Measurements from ENCODE around the gene GDAP2. TPM values are rescaled to one million over a fixed set of nuclear protein-coding genes. Genes with fewer than 3 reads are reported as not detected.
A peak's percentile ranks its signal among the peaks of the same experiment; 100 is the strongest.

The GDAP2 gene
- total and polyA plus RNA-seq, 11 donors, result 1.4 to 25.6 (median 19.0) TPM

DNA sequence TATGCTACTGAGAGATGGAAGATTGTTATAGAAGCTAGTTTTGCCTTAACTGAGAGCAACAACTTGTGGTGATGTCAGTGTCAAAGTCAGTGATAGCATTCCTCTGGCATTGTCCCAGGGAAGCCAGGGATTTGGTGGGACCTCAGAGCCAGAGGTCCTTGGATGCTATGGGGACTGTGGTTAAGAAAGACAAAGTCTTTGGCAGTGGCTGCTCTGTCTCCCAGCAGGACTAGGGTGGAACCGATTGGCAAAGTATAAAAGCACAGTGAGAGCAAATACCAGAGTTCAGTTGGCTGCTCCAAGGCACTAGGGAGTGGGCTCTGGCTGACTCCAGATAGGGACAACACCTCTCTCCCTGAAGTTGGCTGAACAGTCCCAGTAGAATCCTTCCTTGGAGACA, 104.8 kb downstream of the GDAP2 start:
- H3K27me3 ChIP-seq, result no peaks in the 10 kb centered on the region
- DNase-seq, result peak in 1 of 5 donors; percentile 46
- ATAC-seq, result peak in 1 of 4 donors; percentile 49
- 38 to 71% (median 64%) methylated on average over 1 of the region's 1 CpG for WGBS, 4 donors
- no peaks in the 10 kb centered on the region for H3K9me3 ChIP-seq
- peaks cover 0 to 68% (median 15%) of the 10 kb centered on the region in 12 donors for H3K4me1 ChIP-seq
- TF ChIP-seq POLR2A (IDR thresholded peaks at IDR 0.05), result no peak
- TF ChIP-seq, protein P1, sequence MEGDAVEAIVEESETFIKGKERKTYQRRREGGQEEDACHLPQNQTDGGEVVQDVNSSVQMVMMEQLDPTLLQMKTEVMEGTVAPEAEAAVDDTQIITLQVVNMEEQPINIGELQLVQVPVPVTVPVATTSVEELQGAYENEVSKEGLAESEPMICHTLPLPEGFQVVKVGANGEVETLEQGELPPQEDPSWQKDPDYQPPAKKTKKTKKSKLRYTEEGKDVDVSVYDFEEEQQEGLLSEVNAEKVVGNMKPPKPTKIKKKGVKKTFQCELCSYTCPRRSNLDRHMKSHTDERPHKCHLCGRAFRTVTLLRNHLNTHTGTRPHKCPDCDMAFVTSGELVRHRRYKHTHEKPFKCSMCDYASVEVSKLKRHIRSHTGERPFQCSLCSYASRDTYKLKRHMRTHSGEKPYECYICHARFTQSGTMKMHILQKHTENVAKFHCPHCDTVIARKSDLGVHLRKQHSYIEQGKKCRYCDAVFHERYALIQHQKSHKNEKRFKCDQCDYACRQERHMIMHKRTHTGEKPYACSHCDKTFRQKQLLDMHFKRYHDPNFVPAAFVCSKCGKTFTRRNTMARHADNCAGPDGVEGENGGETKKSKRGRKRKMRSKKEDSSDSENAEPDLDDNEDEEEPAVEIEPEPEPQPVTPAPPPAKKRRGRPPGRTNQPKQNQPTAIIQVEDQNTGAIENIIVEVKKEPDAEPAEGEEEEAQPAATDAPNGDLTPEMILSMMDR (IDR thresholded peaks at IDR 0.05), result no peak
- no peak overlapping the region for H3K4me3 ChIP-seq
- no peak overlapping the region for H3K27ac ChIP-seq
- no peaks in the 10 kb centered on the region for H3K36me3 ChIP-seq
- intact Hi-C loops (cut with DNase I), result no loop called here

DNA sequence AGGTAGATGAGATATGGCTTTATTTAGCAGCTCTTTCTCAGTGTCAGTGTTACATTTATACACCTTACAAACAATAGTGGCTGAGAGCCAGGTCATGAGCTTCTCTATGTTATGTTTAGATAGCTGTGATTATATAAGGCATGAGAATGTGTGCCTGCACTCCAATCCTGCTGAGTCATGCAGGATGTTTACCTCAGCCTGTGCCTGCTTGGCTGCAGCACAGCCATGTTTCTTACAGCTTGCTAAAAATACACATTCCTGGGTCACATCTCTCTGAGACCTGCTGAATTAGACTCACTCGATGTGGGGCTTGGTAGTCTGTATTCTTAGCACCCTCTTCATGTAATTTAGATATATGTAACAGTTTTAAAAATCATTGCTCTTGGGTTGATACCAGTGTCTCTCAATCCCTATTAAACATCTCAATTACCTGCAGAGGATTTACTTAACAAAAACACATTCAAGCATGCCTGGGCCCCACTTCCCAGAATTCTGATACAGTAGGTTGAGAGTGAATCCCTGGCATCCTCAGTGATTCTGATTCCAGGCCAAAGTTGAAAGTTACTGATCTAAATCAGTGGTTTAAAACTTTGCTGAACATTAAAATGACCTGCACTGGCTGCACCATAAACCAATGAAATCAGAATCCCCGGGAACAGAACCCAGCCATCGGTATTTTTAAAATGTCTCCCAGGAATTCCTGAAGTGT, 107.5 kb downstream of the GDAP2 start:
- H3K9me3 ChIP-seq, result no peaks in the 10 kb centered on the region
- H3K4me1 ChIP-seq, result peaks cover 0 to 52% (median 15%) of the 10 kb centered on the region in 12 donors
- no peaks in the 10 kb centered on the region for H3K27me3 ChIP-seq
- no peak for TF ChIP-seq POLR2A (IDR thresholded peaks at IDR 0.05)
- TF ChIP-seq, protein P1 (IDR thresholded peaks at IDR 0.05), result no peak
- DNase-seq (peak in 3 of 5 donors; percentile 44 to 52 (median 49)), ATAC-seq (peak; percentile 66 to 85 (median 70))
- WGBS, 4 donors, result 56 to 62% (median 58%) methylated on average over 3 of the region's 3 CpGs
- intact Hi-C loops (cut with DNase I), result no loop called here
- no peaks in the 10 kb centered on the region for H3K36me3 ChIP-seq
- H3K27ac ChIP-seq, result peak overlapping the region in 10 of 12 donors; percentile 23 to 83 (median 68)
- H3K4me3 ChIP-seq, result no peak overlapping the region

DNA sequence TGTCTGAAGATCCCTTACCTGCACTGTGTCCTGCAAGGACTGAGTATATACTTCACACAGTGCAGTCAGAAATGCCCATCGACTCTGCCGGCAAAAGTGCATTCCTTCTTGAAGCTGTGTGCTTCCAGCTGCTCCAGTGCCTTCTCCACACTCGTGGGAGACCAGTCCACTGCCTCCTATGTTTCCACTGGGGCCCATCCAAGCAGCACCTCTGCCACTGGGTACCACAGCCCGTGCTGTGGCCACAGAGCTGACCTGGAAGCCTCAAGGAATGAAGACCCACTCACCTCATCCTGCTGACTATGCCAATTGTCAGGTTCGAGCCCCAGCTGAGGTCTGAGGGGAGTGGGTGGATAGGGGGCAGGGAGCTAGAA, 108.1 kb downstream of the GDAP2 start:
- intact Hi-C loops (cut with DNase I), result no loop called here
- Histone ChIP-seq H3K9me3 (no peaks in the 10 kb centered on the region), H3K27me3 (no peaks in the 10 kb centered on the region), H3K36me3 (no peaks in the 10 kb centered on the region), H3K4me1 (peaks cover 0 to 46% (median 15%) of the 10 kb centered on the region in 12 donors), H3K4me3 (no peak overlapping the region), H3K27ac (peak overlapping the region in 10 of 12 donors; percentile 23 to 83 (median 68))
- WGBS, 4 donors, result 51 to 58% (median 55%) methylated on average over 5 of the region's 5 CpGs
- TF ChIP-seq, protein P1 (IDR thresholded peaks at IDR 0.05), result no peak
- no peak for TF ChIP-seq POLR2A (IDR thresholded peaks at IDR 0.05)
- peak; percentile 6 to 27 (median 6) for ATAC-seq
- DNase-seq, result no peak

DNA sequence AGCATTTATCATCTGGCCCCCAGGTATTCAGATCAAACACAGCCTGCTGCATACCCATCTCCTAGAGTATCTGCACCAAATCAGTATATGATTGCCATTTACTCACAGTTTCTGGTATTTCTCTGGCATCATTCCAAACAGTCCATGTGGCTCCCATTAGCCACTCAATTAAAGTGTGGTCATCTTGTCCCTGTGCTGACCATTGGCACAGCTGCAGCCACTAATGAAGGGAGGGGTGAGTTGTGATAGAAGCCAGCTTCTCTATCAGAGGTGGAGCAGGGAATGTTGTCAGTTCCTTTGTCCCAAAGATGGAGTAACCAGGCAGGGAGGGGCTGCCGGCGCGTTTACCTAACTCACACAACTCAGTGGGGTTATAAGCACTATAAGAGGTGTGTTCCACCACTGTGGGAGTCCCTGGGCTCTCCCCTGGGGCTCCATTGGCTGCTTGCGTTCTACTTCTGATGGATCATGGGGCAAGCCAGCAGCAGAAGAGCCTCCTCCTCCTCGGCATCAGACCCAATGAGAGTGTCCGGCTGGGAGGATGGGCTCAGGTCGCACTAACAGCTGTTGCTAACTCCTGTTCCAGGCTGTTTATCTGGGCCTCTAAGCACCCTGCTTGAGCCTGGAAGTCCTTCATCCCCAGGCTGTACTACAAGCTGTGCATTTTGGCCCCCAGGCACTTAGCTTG, 108.6 kb downstream of the GDAP2 start:
- TF ChIP-seq, protein P1 (IDR thresholded peaks at IDR 0.05), result no peak
- no peak for TF ChIP-seq POLR2A (IDR thresholded peaks at IDR 0.05)
- DNase-seq, result peak in 1 of 5 donors; percentile 52
- no peaks in the 10 kb centered on the region for H3K9me3 ChIP-seq
- 66 to 77% (median 69%) methylated on average over 7 of the region's 7 CpGs for WGBS, 4 donors
- intact Hi-C loops (cut with DNase I), result no loop called here
- H3K27me3 ChIP-seq, result no peaks in the 10 kb centered on the region
- ATAC-seq, result peak in 3 of 4 donors; percentile 14 to 21 (median 21)
- no peak overlapping the region for H3K4me3 ChIP-seq
- peak overlapping the region in 10 of 12 donors; percentile 23 to 83 (median 68) for H3K27ac ChIP-seq
- peaks cover 0 to 41% (median 15%) of the 10 kb centered on the region in 12 donors for H3K4me1 ChIP-seq
- H3K36me3 ChIP-seq, result no peaks in the 10 kb centered on the region
